HUDEP-2 (cell line): ENCODE measurements around the gene KCNK5.

Source experiments
- DNase-seq, 76 experiments: peaks; one replicate each; lab custom pipeline; 2025; ENCODE audit not compliant: unreplicated experiment in 76 of 76; lab: John Stamatoyannopoulos, UW

KCNK5 gene

GRCh38 chr6:39218868-39219567, 10.3 kb downstream of the KCNK5 start:
- DNase-seq = no peak

DNA sequence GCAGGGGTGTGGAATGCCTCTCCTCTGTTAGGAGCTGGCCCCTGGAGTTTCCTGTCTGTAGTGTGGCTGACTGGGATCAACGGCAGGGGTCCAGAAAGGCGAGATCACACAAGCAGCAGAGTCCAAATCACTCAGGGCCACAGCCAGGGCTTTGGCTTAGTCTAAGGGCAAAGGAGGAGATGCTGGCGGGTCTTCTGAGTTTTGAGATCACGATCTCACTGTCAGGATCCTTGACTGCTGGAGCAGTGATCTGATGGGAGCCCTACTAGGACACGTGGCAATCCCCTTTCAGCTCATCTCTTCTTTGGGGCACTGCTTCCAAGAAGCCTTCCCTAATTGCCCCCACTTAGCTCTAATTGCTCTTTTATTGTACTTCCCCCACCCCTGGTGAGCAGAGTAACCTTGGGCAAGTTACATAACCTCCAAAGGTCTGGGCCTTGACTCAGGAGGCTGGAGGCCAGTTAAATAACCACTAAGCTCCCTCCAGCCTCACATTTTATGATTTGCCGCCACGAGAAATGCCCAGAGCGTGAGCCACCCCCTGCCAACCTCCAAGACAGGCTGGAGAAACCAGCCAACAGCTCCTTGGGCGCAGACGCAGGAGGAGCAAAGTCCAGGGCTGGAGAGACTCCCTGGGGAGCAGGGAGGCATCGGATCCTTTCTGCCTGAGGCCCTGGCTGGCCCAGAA, 12.0 kb downstream of the KCNK5 start:
- no peak for DNase-seq

DNA sequence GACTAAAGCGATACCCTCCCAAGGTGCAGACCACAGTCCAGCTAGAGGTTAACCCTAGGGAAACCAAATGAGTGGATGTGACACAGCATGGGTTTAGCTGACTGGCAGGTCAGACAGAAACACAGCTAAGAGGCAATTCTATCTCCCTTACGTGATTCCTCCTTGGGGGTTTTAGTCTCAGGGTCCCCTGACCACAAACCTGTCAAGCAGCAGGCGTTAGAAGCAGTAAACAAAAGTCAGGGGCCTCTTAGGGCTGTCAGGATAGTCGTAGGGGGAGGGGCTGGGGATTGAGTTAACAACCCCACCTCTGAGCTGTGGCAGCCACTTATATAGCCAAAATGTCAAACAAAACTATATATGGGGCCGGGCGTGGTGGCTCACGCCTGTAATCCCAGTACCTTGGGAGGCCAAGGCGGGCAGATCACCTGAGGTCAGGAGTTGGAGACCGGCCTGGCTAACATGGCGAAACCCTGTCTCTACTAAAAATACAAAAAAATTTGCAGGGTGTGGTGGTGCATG, 13.6 kb downstream of the KCNK5 start:
- DNase-seq = no peak

GRCh38 chr6:39214846-39215639, 14.2 kb downstream of the KCNK5 start:
- no peak for DNase-seq

- no peak for DNase-seq
These were observed 15.0 kb downstream of the KCNK5 start for GRCh38 chr6:39214120-39214813.

GRCh38 chr6:39213195-39213920, 15.9 kb downstream of the KCNK5 start:
- DNase-seq = no peak

DNA sequence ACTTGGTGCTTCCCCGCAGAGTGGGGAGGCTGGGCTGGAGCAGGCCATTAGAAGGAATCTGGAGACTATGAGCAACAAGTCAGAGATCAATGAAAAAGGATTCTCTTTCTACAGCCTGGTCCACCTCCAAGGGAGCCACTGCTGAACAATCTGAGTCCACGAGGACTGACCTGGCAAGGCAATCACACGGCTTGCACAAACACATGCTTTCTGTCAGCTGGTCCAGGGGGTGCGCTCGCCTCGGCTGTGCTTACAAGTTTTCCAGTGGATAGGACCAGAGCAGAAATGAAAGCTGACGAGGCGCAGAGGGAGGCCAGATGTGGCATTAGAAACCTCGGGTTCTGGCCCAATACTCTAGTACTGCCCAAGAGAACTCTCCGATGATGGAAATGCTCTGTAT, 18.1 kb downstream of the KCNK5 start:
- no peak for DNase-seq

- no peak for DNase-seq
These were observed 18.8 kb downstream of the KCNK5 start for GRCh38 chr6:39210450-39210849.

- DNase-seq = no peak
These were observed 19.4 kb downstream of the KCNK5 start for GRCh38 chr6:39209911-39210310.

GRCh38 chr6:39209360-39209811, 19.9 kb downstream of the KCNK5 start:
- no peak for DNase-seq

GRCh38 chr6:39208223-39208739, 21.0 kb downstream of the KCNK5 start:
- no peak for DNase-seq

DNA sequence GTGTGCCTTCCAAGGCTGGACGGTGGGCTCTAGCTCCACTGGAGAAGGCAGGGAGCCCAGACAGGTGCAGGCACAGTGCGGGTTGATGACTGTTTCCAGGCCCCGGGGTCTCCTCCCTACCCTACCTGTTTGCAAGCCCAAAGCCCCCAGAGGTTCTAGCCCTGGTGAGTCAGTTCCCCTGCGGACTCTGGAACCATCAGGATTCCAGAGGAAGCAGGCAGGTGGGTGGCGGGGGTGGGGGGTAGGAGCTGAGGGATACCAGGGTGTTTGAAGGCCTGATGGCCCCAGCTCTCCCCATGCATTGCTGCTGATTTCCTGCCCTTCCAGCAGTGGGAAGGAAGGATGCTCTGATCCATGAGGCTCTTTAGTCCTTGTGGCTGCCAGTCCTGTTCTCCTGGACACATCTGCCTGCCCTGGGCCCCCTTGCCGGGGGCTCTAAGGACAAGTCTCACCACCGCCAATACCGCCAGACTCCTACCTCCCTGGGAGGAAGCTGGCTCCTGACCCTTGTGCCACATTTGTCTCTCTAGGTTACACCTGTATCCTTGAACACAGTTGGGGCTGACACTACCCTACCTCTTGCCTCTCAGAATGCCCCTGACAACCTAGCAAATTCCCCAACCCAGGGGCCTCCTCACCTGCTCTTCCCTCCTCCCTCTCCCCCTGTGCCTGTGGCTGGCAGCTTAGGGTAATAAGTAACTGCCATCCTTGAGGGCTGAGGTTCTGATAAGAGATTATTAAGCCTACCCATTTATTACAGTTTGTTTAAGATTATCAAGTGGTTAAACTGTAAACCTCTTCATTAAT, 21.7 kb downstream of the KCNK5 start:
- DNase-seq = no peak

GRCh38 chr6:39206250-39206721, 23.0 kb downstream of the KCNK5 start:
- no peak for DNase-seq

- no peak for DNase-seq
These were observed 24.5 kb downstream of the KCNK5 start for GRCh38 chr6:39204646-39205244.

GRCh38 chr6:39204160-39204495, 25.1 kb downstream of the KCNK5 start:
- DNase-seq = peak in 5 of 76 experiments; percentile 28 to 59 (median 34)

GRCh38 chr6:39203436-39204159, 25.7 kb downstream of the KCNK5 start:
- DNase-seq = peak in 37 of 76 experiments; percentile 17 to 60 (median 36)

DNA sequence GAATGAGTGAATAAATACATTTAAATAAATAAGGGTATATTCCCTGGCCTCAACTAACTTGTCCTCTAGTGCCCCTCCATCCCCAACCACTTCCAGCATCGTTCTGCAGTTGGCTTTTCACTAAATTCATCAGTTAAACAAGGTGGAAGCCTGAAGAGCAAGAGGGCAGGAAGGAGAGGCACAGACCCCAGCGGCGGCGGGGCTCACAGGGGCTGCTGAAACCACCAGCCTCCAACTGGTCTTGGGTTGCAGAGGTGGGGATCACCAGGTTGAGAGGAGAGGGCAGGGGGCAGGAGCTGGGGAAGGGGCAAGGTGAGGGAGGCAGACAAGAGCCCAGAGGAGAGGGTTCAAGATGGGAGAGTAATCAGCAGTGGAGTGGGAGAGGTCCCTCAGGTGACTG, 27.1 kb downstream of the KCNK5 start:
- no peak for DNase-seq

- DNase-seq = no peak
These were observed 28.7 kb downstream of the KCNK5 start for GRCh38 chr6:39200498-39201020.
